Measurements from ENCODE around the gene KIT. TPM values are rescaled to one million over a fixed set of nuclear protein-coding genes. Genes with fewer than 3 reads are reported as not detected.
A peak's percentile ranks its signal among the peaks of the same experiment; 100 is the strongest.

The KIT gene
- total RNA-seq, 1 donor from 2014 or later, result 14.5 TPM

GRCh38 chr4:54677416-54677815 is 19.7 kb downstream of the KIT start:
- peaks cover 30% of the 10 kb centered on the region for H3K4me1 Mint-ChIP-seq
- H3K27me3 Mint-ChIP-seq (ENCODE audit: low read depth), result no peaks in the 10 kb centered on the region
- no peak for DNase-seq (ENCODE audit: low read depth, low spot score)
- H3K36me3 Mint-ChIP-seq (ENCODE audit: low read depth), result peaks cover 2% of the 10 kb centered on the region
- H3K27ac Mint-ChIP-seq (ENCODE audit: unreplicated experiment), result no peak overlapping the region
- H3K9me3 Mint-ChIP-seq, result peaks cover 3% of the 10 kb centered on the region
- TF ChIP-seq, protein P1, sequence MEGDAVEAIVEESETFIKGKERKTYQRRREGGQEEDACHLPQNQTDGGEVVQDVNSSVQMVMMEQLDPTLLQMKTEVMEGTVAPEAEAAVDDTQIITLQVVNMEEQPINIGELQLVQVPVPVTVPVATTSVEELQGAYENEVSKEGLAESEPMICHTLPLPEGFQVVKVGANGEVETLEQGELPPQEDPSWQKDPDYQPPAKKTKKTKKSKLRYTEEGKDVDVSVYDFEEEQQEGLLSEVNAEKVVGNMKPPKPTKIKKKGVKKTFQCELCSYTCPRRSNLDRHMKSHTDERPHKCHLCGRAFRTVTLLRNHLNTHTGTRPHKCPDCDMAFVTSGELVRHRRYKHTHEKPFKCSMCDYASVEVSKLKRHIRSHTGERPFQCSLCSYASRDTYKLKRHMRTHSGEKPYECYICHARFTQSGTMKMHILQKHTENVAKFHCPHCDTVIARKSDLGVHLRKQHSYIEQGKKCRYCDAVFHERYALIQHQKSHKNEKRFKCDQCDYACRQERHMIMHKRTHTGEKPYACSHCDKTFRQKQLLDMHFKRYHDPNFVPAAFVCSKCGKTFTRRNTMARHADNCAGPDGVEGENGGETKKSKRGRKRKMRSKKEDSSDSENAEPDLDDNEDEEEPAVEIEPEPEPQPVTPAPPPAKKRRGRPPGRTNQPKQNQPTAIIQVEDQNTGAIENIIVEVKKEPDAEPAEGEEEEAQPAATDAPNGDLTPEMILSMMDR (conservative IDR thresholded peaks at IDR 0.05), result no peak
- no peak overlapping the region for H3K4me3 Mint-ChIP-seq

- DNase-seq (ENCODE audit: low read depth, low spot score), result no peak
- Mint-ChIP-seq H3K4me1 (peaks cover 30% of the 10 kb centered on the region), H3K9me3 (no peaks in the 10 kb centered on the region), H3K27me3 (ENCODE audit: low read depth) (no peaks in the 10 kb centered on the region), H3K36me3 (ENCODE audit: low read depth) (no peaks in the 10 kb centered on the region), H3K27ac (ENCODE audit: unreplicated experiment) (no peak overlapping the region), H3K4me3 (no peak overlapping the region)
- TF ChIP-seq, protein P1 (conservative IDR thresholded peaks at IDR 0.05), result no peak
These were observed 20.3 kb downstream of the KIT start for GRCh38 chr4:54677853-54678650.

DNA sequence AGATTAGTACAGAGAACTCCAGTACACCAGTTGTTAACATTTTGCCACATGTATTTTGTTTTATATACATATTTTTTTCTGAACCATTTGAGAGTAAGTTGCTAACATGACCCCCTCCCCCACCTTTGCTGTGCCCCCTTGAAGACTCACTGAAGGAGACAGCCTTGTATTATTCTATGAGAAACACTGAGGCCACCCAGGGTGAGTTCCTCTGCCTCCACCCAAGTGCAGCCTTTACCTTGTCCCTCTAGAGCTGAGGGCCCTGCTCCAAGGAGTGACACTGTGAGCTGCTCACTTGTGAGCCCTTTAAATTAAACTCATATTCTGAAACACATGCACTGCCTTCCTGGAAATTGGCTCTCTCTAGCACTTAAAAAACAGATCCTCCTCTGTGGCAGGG is 21.1 kb downstream of the KIT start:
- no peak for DNase-seq (ENCODE audit: low read depth, low spot score)
- peak overlapping the region; percentile 17 for H3K27ac Mint-ChIP-seq (ENCODE audit: unreplicated experiment)
- peaks cover 30% of the 10 kb centered on the region for H3K4me1 Mint-ChIP-seq
- TF ChIP-seq, protein P1 (conservative IDR thresholded peaks at IDR 0.05), result no peak
- no peaks in the 10 kb centered on the region for H3K9me3 Mint-ChIP-seq
- H3K27me3 Mint-ChIP-seq (ENCODE audit: low read depth), result no peaks in the 10 kb centered on the region
- no peaks in the 10 kb centered on the region for H3K36me3 Mint-ChIP-seq (ENCODE audit: low read depth)
- no peak overlapping the region for H3K4me3 Mint-ChIP-seq

- no peaks in the 10 kb centered on the region for H3K9me3 Mint-ChIP-seq
- no peak overlapping the region for H3K27ac Mint-ChIP-seq (ENCODE audit: unreplicated experiment)
- H3K4me3 Mint-ChIP-seq, result no peak overlapping the region
These were observed 22.1 kb downstream of the KIT start for GRCh38 chr4:54679813-54680212.

DNA sequence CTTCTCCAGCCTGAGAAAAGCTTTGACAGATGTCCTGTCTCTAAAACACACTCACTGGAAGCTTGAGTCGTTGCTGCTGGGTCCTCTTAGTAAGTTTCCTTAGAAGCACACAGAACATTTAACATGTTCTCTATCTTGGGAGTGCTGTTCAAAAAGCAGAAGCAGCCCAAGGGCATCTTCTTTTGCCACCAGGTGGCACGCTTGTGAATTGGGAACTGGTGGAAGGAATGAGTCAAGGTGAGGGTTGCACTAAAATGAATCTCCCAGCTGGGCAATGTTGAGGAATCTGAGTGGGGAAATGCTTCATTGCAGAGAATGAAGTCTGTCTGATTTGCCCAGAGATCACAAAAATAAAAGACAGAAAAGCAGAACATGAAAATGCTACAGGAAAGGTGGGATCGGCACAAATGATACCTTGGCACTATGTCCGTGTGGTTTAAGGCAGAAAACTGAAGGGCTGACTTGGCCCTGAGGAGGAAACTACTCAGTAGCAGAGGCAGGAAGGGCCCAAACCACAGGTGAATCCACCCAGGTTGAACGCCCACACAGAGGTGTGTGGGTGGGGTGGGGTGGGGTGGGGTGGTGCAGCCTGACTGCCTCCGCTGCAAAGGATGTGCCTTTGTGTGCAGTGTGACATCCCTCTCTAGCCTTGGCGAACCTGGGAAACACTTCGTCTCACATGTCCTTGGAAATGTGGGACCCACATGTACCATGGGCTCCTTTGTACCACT is 26.0 kb downstream of the KIT start:
- Mint-ChIP-seq H3K36me3 (ENCODE audit: low read depth) (no peaks in the 10 kb centered on the region), H3K9me3 (no peaks in the 10 kb centered on the region), H3K4me3 (no peak overlapping the region), H3K4me1 (peaks cover 27% of the 10 kb centered on the region), H3K27me3 (ENCODE audit: low read depth) (no peaks in the 10 kb centered on the region), H3K27ac (ENCODE audit: unreplicated experiment) (no peak overlapping the region)
- TF ChIP-seq, protein P1 (conservative IDR thresholded peaks at IDR 0.05), result peak; percentile 30
- DNase-seq (ENCODE audit: low read depth, low spot score), result no peak

More at GRCh38 chr4:54679813-54680212, 22.1 kb downstream of the KIT start:
- DNase-seq (ENCODE audit: low read depth, low spot score), result no peak
- peaks cover 30% of the 10 kb centered on the region for H3K4me1 Mint-ChIP-seq
- no peaks in the 10 kb centered on the region for H3K27me3 Mint-ChIP-seq (ENCODE audit: low read depth)
- TF ChIP-seq, protein P1 (conservative IDR thresholded peaks at IDR 0.05), result no peak
- no peaks in the 10 kb centered on the region for H3K36me3 Mint-ChIP-seq (ENCODE audit: low read depth)

Data from neural crest cell (in vitro differentiated cells).